Epidermal melanocyte (primary cell): ENCODE measurements around the gene TM6SF1.
A peak's percentile ranks its signal among the peaks of the same experiment; 100 is the strongest.
"Not testable (repeated sequence)": the region's sequence is repeated elsewhere in the genome, so short reads cannot be mapped to it uniquely, and the experiment has no call there.

Experiments used
- DNase-seq: peaks from one replicate; pipeline ENCODE4 v3.0.0; 2011; ENCODE audit warnings: low spot score; ENCODE audit not compliant: insufficient read length

TM6SF1 gene

DNA sequence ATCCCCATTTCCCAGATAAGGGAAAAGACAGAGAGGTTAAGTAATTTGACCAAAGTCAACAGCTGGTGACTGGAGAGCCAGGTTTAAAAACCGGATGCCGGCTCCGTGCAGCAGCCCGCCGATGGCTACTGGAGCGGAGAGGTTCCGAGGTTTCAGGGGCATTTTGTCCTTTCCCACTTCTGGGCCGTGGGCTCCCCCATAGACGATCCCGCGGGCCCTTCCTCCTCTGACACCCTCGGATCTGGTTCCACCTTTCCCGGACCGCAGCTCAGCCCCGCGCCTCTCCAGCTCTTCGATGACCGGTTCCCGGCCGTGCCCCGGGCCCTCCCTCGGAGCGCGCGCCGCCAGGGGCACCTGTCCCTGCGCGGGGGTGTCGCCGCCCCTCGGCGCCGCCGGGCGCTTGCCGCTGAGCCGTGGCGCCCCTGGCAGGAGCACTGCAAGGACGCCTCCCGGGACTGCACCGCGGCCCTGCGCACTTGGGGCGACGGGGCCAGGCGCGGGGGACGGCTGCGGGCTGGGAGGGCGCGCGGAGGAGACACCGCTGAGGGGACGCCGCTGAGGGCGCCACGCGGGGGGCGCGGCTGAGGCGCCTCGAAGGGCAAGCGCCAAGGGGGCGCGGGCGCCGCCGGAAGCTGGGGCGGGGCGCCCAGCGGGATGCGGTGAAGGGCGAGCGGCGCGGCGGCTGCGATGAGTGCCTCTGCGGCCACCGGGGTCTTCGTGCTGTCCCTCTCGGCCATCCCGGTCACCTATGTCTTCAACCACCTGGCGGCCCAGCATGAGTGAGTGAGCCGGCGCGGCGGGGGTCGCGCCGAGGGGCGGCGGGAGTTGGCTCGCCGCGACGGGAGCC lies at the start of gene TM6SF1:
Gene TM6SF1, plus strand, starts transcription at position 652 of the 847 bp plus-strand sequence. Its CDS starts 36 bp downstream, at position 688.
- no peak for DNase-seq

DNA sequence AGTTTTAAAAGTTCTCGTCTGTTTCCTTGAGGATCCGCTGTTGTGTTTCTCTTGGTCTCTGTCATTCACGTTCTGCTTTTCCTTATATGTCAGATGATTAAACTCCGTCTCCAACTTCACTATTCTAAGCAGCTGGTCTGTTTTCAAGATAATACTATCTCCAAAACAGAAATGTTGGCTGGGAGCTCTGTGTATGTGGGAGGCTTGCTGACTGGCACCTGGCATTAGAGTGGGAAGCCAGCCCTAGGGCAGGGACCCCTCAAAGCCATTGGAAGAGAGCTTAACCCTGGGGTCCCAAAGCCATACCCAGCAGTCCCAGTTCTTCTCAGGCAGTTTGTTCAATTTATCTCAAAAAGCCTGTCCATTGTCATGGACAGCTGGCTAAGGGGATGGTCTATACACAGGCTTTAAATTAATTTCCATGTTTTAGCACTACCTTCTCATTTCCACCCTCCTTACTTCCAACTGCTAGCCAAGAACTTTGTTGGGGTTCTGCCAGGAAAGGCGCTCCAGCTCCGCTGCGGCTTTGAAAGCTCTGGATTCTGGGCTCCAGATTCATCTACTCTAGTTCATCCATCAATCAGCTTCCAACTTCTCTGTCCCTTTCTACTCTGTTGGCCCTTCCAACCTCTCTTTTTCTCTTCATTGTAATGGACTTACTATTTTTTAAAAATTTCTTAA lies 49.6 kb upstream of the TM6SF1 start:
- no peak for DNase-seq

- no peak for DNase-seq
Observed at GRCh38 chr15:83061680-83062079, 45.8 kb upstream of the TM6SF1 start.

- DNase-seq: no peak
Observed at GRCh38 chr15:83062768-83063180, 44.7 kb upstream of the TM6SF1 start.

GRCh38 chr15:83063551-83063950 lies 43.9 kb upstream of the TM6SF1 start:
- no peak for DNase-seq

DNA sequence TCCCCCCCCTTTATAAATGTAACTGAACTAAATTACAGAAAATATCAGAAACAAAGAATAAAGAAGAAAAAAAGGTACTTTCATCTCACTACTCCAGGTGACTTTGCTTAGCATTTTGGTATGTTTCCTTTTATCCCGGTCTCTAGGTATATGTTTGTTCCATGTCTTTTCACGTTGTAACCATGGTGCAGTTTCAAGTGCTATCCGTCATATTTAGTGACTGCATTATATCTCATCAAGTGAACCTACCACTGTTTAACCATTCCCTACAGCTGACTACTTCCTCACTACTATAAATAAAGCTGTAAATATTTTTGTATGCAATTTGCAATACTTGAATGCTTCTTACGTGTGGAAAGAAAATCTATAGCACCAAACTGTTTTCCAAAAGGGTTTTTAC lies 42.6 kb upstream of the TM6SF1 start:
- no peak for DNase-seq

- DNase-seq: no peak
Observed at GRCh38 chr15:83065431-83065830, 42.0 kb upstream of the TM6SF1 start.

GRCh38 chr15:83066034-83066733 lies 41.3 kb upstream of the TM6SF1 start:
- no peak for DNase-seq

- DNase-seq: peak; percentile 95
Observed at GRCh38 chr15:83066734-83067637, 40.5 kb upstream of the TM6SF1 start, which contains the start of gene BTBD1. BTBD1 (minus strand) TSS chr15:83067252; CDS start chr15:83067151, 101 bp downstream.

DNA sequence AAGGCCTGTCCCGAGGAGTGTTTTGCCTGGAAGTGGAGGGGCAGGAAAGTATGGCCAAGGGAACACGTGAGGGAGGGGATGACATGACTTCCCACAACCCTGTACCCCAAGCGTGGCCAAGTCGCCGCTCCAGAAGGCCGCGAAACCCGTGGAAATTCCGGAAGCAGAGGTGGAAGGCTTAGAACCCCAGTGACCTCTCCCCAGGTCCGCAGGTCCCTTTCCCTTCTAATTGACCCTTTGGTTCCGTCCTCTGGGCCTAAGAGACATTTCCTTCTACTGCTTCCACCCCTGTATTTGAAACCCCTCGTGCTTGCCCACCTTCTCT lies 39.8 kb upstream of the TM6SF1 start:
- no peak for DNase-seq

GRCh38 chr15:83068054-83068453 lies 39.4 kb upstream of the TM6SF1 start:
- no peak for DNase-seq

- DNase-seq: not testable (repeated sequence)
Observed at GRCh38 chr15:83069211-83069642, 38.2 kb upstream of the TM6SF1 start.

- DNase-seq: no peak
Observed at GRCh38 chr15:83077491-83078230, 29.8 kb upstream of the TM6SF1 start.

DNA sequence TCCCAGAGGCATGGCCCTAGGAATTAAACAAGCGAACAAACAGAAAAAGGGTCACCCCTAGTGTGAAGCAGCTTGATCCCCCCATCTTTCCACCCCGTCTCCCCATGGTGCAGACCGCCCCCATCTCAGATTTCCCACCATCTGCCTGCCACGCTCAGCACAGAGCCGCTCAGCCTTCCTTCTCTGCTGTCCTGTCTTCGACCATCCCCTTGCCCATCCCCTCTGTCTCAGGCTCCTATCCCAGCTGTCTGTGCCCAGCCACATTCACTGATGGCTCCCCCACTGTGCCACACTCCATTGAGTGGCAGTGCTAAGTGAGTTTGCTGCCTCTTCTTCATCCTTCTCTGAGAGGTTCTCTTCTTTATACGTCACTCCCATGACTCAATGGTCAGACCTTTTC lies 28.7 kb upstream of the TM6SF1 start:
- no peak for DNase-seq

DNA sequence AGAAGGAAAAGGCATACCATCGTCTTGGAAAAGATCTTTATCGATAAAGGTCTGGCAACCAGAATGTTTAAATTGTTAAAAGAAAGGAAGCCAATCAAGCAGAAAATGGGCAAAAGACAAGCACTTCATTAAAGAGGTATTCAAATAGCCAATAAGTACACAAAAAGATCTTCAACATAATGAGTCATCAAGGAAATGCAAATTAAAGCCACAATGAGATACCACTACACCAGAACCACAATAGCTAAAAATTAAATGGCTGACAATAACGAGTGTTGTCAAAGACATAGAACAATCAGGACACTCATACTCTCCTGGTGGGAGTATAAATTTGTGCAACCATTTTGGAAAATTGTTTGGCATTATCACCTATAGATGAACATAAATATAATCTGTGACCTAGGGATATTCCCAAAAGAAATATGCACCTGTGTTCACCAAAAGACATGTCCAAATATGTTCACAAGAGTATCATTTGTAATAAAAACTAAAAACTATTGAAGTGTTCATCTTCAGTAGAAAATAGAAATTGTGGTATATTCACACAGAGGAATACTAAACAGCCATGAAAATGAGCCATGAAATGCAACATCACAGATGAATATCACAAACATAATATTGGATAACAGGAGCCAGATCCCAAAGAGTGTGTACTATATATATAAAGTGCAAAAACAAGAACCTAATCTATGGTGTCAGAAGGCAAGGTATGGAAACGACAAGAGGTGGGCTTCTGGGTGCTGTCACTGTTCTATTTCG lies 26.0 kb upstream of the TM6SF1 start:
- DNase-seq: no peak

DNA sequence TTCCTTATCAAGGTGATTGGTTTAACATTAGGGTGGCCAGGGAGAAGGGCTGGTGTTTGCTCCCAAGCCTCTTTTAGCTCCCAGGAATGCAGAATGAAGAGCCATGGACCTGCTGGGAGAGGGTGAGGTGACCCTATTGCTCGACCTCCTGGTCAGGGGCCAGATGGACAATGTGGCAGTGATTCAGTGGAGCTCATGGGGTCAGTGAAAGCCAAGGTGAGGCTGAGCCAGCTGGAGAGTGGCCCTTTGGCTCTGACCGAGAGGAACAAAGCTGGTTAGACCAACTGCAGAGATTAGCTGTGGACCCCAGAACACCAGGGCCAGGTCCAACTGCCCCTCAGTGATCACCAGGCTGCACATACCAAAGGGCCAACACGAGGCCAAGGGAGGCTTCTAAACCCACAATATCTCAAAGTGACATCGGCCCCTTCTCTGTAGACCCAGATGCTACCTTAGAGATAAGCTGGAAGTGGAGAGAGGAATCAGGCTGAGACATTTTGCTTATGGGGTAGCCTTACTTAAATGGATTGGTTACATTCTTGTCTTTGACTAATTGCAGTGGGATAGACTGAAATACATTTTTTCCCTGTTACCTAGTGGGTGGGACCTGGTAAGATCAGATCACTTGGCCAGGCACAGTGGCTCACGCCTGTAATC lies 24.6 kb upstream of the TM6SF1 start:
- no peak for DNase-seq

DNA sequence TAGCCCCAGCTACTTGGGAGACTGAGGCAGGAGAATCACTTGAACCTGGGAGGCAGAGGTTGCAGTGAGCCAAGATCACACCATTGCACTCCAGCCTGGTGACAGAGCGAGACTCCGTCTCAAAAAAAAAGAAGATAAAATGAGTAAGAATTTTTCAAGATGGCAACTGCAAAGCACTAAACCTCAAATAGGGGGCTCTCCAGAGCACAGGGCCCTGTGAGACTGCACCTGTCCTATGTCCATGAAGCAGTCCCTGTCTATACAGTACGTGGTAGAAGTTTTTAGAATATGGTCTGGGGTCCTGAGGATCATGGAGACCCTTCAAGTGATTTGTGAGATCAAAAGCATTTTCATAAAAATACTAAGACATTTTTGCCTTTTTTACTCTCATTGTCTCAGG lies 22.0 kb upstream of the TM6SF1 start:
- DNase-seq: not testable (repeated sequence)

GRCh38 chr15:83085864-83086552 lies 21.4 kb upstream of the TM6SF1 start:
- DNase-seq: not testable (repeated sequence)
